Kidney glomerular epithelial cell (primary cell): ENCODE results near the gene ESR2.
A peak's percentile ranks its signal among the peaks of the same experiment; 100 is the strongest.
"Not testable (repeated sequence)": the region's sequence is repeated elsewhere in the genome, so short reads cannot be mapped to it uniquely, and the experiment has no call there.

Source experiments
- DNase-seq: peaks from one replicate; lab custom pipeline; 2025; lab: John Stamatoyannopoulos, UW

ESR2 gene

GRCh38 chr14:64196814-64197411 lies 97.3 kb downstream of the ESR2 start:
- peak; percentile 30 for DNase-seq

- no peak for DNase-seq
Observed at GRCh38 chr14:64196056-64196455, 98.1 kb downstream of the ESR2 start.

GRCh38 chr14:64195199-64195598 lies 99.0 kb downstream of the ESR2 start:
- no peak for DNase-seq

- no peak for DNase-seq
Observed at GRCh38 chr14:64194404-64194803, 99.8 kb downstream of the ESR2 start.

GRCh38 chr14:64193821-64194220 lies 100.3 kb downstream of the ESR2 start:
- DNase-seq = no peak

GRCh38 chr14:64191756-64192155 lies 102.4 kb downstream of the ESR2 start:
- DNase-seq = peak; percentile 23

- DNase-seq = no peak
Observed at GRCh38 chr14:64190974-64191502, 103.1 kb downstream of the ESR2 start.

- DNase-seq = no peak
Observed at GRCh38 chr14:64187331-64187730, 106.8 kb downstream of the ESR2 start.

GRCh38 chr14:64186231-64187129 lies 107.7 kb downstream of the ESR2 start:
- no peak for DNase-seq

- no peak for DNase-seq
Observed at GRCh38 chr14:64185184-64185583, 109.0 kb downstream of the ESR2 start.

GRCh38 chr14:64184103-64184729 lies 110.0 kb downstream of the ESR2 start:
- no peak for DNase-seq

GRCh38 chr14:64182908-64183307 lies 111.3 kb downstream of the ESR2 start:
- not testable (repeated sequence) for DNase-seq

- DNase-seq = no peak
Observed at GRCh38 chr14:64178814-64179213, 115.4 kb downstream of the ESR2 start.

- DNase-seq = no peak
Observed at GRCh38 chr14:64176330-64176729, 117.8 kb downstream of the ESR2 start.

GRCh38 chr14:64174922-64175782 lies 119.0 kb downstream of the ESR2 start:
- no peak for DNase-seq

- DNase-seq = no peak
Observed at GRCh38 chr14:64170181-64170580, 124.0 kb downstream of the ESR2 start.

- no peak for DNase-seq
Observed at GRCh38 chr14:64159588-64159987, 134.6 kb downstream of the ESR2 start.

GRCh38 chr14:64158608-64159007 lies 135.6 kb downstream of the ESR2 start:
- no peak for DNase-seq

GRCh38 chr14:64149921-64150320 lies 144.2 kb downstream of the ESR2 start:
- no peak for DNase-seq

GRCh38 chr14:64147126-64147790 lies 146.9 kb downstream of the ESR2 start:
- no peak for DNase-seq

GRCh38 chr14:64137657-64138290 lies 156.4 kb downstream of the ESR2 start:
- no peak for DNase-seq
